Activated CD8-positive, alpha-beta T cell treated with anti-CD3 and anti-CD28 coated beads for 36 hours (primary cell): ENCODE results near the gene CHCHD3. TPM values are rescaled to one million over a fixed set of nuclear protein-coding genes. Genes with fewer than 3 reads are reported as not detected.

Source experiments
- ATAC-seq: fragments of 200-7000 bp; cut with Tn5 transposase; one replicate; pipeline ENCODE4 v1.10.0; 2021; ENCODE audit warnings: mild to moderate bottlenecking, moderate library complexity
- CTCF ChIA-PET: fragments of 350-600 bp; sonication (Branson Sonifier 250); formaldehyde crosslinking; loops from one replicate; lab custom pipeline; 2021; ENCODE audit warnings: antibody characterized with exemption; lab: Charles Lee
- POLR2A ChIA-PET: fragments of 350-600 bp; sonication (Branson Sonifier 250); formaldehyde crosslinking; loops from one replicate; lab custom pipeline; 2021; ENCODE audit warnings: antibody characterized with exemption; lab: Charles Lee
- DNase-seq: peaks from one replicate; pipeline ENCODE4 v3.0.0-alpha.2; 2020
- H3K27ac Mint-ChIP-seq: one replicate; pipeline ENCODE4 v1.8.0; 2021; ENCODE audit warnings: mild to moderate bottlenecking, mixed read lengths
- H3K27me3 Mint-ChIP-seq: one replicate; pipeline ENCODE4 v1.8.0; 2021; ENCODE audit warnings: mixed read lengths
- H3K36me3 Mint-ChIP-seq: one replicate; pipeline ENCODE4 v1.8.0; 2021; ENCODE audit warnings: low read depth, mixed read lengths
- H3K4me1 Mint-ChIP-seq: one replicate; pipeline ENCODE4 v1.8.0; 2021; ENCODE audit warnings: low read depth, mixed read lengths
- H3K4me3 Mint-ChIP-seq: one replicate; pipeline ENCODE4 v1.8.0; 2021; ENCODE audit warnings: mild to moderate bottlenecking, moderate library complexity, mixed read lengths
- H3K9me3 Mint-ChIP-seq: one replicate; pipeline ENCODE4 v1.8.0; 2021; ENCODE audit warnings: mixed read lengths
- intact Hi-C: fragments of 100-400 bp; cut with micrococcal nuclease; formaldehyde crosslinking; loops from one replicate; pipeline ENCODE4 v1.10.0; 2022
- total RNA-seq, 2 experiments: library from RNA; stranded (reverse); gene quantifications; one replicate each; pipeline ENCODE4 v1.2.3, GENCODE V29; 2021
- TF ChIP-seq, protein P1 (sequence below): fragments of 200-600 bp; IDR thresholded peaks from one replicate; pipeline ENCODE4 v1.8.0; 2022; ENCODE audit warnings: antibody characterized with exemption, mild to moderate bottlenecking

Gene CHCHD3
- total RNA-seq, 2 experiments from 2014 or later, result 61.4 to 63.4 TPM

DNA sequence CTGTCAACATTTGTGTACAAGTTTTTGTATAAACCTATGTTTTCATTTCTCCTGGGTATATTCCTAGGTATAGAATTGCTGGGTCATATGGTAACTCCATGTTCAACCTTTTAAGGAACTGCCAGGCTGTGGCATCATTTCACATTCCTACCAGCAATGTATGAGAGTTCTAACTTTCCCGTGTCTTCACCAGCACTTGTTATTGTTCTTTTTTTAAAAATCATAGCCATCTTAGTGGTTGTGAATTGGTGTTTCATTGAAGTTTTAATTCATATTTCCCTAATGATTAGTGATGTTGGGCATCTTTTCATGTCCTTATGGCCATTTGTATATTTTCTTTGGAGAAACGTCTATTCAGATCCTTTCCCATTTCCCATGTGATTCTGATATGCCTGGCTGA lies 312.6 kb downstream of the CHCHD3 start:
- intact Hi-C loops, result no loop called here
- Mint-ChIP-seq H3K36me3 (peaks cover 13% of the 10 kb centered on the region), H3K27ac (no peak overlapping the region), H3K4me1 (peaks cover 22% of the 10 kb centered on the region), H3K27me3 (no peaks in the 10 kb centered on the region), H3K4me3 (no peak overlapping the region), H3K9me3 (peaks cover 20% of the 10 kb centered on the region)
- POLR2A ChIA-PET, result no interaction called here
- TF ChIP-seq, protein P1, sequence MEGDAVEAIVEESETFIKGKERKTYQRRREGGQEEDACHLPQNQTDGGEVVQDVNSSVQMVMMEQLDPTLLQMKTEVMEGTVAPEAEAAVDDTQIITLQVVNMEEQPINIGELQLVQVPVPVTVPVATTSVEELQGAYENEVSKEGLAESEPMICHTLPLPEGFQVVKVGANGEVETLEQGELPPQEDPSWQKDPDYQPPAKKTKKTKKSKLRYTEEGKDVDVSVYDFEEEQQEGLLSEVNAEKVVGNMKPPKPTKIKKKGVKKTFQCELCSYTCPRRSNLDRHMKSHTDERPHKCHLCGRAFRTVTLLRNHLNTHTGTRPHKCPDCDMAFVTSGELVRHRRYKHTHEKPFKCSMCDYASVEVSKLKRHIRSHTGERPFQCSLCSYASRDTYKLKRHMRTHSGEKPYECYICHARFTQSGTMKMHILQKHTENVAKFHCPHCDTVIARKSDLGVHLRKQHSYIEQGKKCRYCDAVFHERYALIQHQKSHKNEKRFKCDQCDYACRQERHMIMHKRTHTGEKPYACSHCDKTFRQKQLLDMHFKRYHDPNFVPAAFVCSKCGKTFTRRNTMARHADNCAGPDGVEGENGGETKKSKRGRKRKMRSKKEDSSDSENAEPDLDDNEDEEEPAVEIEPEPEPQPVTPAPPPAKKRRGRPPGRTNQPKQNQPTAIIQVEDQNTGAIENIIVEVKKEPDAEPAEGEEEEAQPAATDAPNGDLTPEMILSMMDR, result no peak
- ATAC-seq (no peak), DNase-seq (no peak)
- CTCF ChIA-PET, result no interaction called here

DNA sequence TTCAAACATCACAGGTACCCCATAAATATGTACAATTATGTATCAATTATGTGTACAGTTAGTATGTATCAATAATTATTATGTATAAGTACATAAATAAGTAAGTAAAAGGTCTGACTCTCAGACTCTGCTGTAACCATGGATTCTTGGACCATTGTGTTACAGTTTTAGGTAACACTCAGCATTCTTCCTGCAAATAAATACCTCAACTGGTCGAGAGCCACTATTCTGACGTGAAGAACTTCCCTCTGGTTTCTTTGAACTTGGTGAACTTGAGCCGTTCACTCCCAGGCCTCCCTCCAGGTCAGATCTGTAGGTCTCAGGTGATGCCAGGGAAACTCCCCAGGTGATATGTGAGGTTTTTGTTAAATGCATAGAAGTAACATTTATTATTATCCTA lies 313.8 kb downstream of the CHCHD3 start:
- peaks cover 13% of the 10 kb centered on the region for H3K36me3 Mint-ChIP-seq
- intact Hi-C loops, result no loop called here
- no peak for ATAC-seq
- no peak overlapping the region for H3K27ac Mint-ChIP-seq
- H3K27me3 Mint-ChIP-seq, result no peaks in the 10 kb centered on the region
- peaks cover 20% of the 10 kb centered on the region for H3K4me1 Mint-ChIP-seq
- ChIA-PET POLR2A (no interaction called here), CTCF (no interaction called here)
- peaks cover 20% of the 10 kb centered on the region for H3K9me3 Mint-ChIP-seq
- TF ChIP-seq, protein P1, result no peak
- no peak for DNase-seq
- H3K4me3 Mint-ChIP-seq, result no peak overlapping the region

DNA sequence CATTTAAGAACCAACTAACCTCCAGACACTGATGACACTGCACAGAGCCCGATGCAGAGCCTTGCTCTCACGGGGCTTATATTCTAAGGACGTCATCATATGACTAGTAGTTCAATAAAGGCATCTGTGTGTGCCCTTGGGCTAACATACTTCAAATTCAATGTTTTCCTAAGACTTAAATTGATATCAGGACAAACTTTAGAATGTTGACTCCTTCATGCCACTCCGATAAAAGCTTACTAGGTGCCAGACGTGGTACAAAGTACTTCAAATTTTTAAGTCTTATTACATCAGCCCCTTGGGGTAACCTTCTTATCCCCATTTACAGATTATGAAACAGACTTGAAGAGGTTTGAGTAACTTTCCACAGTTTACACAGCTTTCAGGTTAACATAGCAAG lies 314.5 kb downstream of the CHCHD3 start:
- ATAC-seq (no peak), DNase-seq (no peak)
- Mint-ChIP-seq H3K36me3 (peaks cover 13% of the 10 kb centered on the region), H3K4me1 (peaks cover 19% of the 10 kb centered on the region), H3K27ac (no peak overlapping the region), H3K27me3 (no peaks in the 10 kb centered on the region), H3K9me3 (peaks cover 20% of the 10 kb centered on the region), H3K4me3 (no peak overlapping the region)
- intact Hi-C loops, result no loop called here
- TF ChIP-seq, protein P1, result no peak
- POLR2A ChIA-PET, result no interaction called here
- CTCF ChIA-PET, result no interaction called here

DNA sequence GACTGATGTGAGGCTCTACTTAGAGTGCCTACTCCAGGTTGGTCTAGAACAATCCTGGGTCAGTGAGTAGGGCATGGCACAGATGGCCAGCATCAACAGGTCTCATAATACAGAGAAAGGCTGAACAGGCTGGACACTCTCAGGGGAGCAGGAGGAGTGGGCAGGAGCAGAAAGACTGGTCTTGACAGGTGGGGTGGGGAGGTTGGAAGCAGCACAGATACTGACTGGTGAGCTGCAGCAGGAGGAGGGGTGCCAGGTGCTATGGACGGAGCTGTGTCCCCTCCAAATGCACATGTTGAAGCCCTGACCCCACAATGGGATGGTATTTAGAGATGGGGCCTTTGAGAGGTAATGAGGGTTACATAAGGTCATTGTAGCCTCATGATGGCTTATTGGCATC lies 315.2 kb downstream of the CHCHD3 start:
- H3K4me1 Mint-ChIP-seq, result peaks cover 16% of the 10 kb centered on the region
- H3K27ac Mint-ChIP-seq, result no peak overlapping the region
- ATAC-seq (no peak), DNase-seq (no peak)
- TF ChIP-seq, protein P1, result no peak
- intact Hi-C loops, result no loop called here
- ChIA-PET CTCF (no interaction called here), POLR2A (no interaction called here)
- H3K36me3 Mint-ChIP-seq, result peaks cover 13% of the 10 kb centered on the region
- H3K4me3 Mint-ChIP-seq, result no peak overlapping the region
- H3K27me3 Mint-ChIP-seq, result no peaks in the 10 kb centered on the region
- H3K9me3 Mint-ChIP-seq, result peaks cover 20% of the 10 kb centered on the region

DNA sequence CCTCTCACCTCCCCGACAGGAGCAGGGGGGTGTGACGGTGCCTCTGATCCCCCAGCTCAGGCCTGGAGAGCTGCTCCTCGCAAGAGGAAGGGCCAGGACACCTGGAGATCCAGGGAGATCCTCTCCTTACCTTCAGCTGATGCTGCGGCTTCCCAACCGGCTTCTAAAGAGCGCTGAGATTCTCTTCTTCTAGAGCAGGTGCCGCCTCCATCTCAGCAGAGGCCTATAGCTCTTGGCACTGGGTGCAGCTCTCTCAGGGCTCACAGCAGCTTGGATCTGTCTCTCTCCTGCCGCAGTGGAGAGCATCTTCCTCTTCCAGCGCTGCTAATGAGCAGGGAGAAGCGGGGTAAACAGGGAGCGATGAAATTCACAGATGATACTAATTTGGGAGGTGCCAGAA lies 316.0 kb downstream of the CHCHD3 start:
- H3K4me1 Mint-ChIP-seq, result peaks cover 8% of the 10 kb centered on the region
- no peak for DNase-seq
- intact Hi-C loops, result no loop called here
- peaks cover 11% of the 10 kb centered on the region for H3K36me3 Mint-ChIP-seq
- POLR2A ChIA-PET, result no interaction called here
- ATAC-seq, result no peak
- CTCF ChIA-PET, result no interaction called here
- no peaks in the 10 kb centered on the region for H3K27me3 Mint-ChIP-seq
- no peak overlapping the region for H3K27ac Mint-ChIP-seq
- peaks cover 20% of the 10 kb centered on the region for H3K9me3 Mint-ChIP-seq
- no peak overlapping the region for H3K4me3 Mint-ChIP-seq
- TF ChIP-seq, protein P1, result no peak
